Measurements from ENCODE around the gene GEMIN4. TPM values are rescaled to one million over a fixed set of nuclear protein-coding genes. Genes with fewer than 3 reads are reported as not detected.
A peak's percentile ranks its signal among the peaks of the same experiment; 100 is the strongest.

The GEMIN4 gene
- total and polyA plus RNA-seq, 2 of the 8 experiments (the other 6 are each of a cell fraction or from before 2014, with no cell fraction given), result 32.1 to 51.9 TPM

- Histone ChIP-seq H2BK12ac (ENCODE audit: low read depth, low read length) (no peak overlapping the region), H3K4me3 (ENCODE audit: extremely low read depth in 1 of 4, insufficient read depth in 2 of 4, low read depth in 3 of 4, low read length in 4 of 4) (no peak overlapping the region), H3K4me2 (ENCODE audit: insufficient read depth in 1 of 2, low read depth in 2 of 2, low read length in 2 of 2) (no peak overlapping the region), H2BK5ac (ENCODE audit: low read depth, low read length) (no peak overlapping the region), H3K18ac (ENCODE audit: extremely low read depth, low read length) (no peak overlapping the region), H3K23ac (ENCODE audit: insufficient read length) (no peak overlapping the region), H3K79me1 (ENCODE audit: low read depth, low read length) (no peaks in the 10 kb centered on the region; the same call in 1 of the 2 replicates), H3K79me2 (ENCODE audit: control insufficient read depth in 1 of 2, insufficient read depth in 2 of 2, low read length in 2 of 2) (peaks cover 0 to 10% of the 10 kb centered on the region in 2 experiments; a peak in 1 of 4 replicates), H3K14ac (ENCODE audit: insufficient read length) (no peak overlapping the region), H3K23me2 (ENCODE audit: low read depth, low read length) (no peaks in the 10 kb centered on the region), H2AFZ (ENCODE audit: low read length) (no peak overlapping the region), H3K27me3 (replicated peaks in 1 of 4; ENCODE audit: control insufficient read depth in 3 of 4, extremely low read depth in 1 of 4, insufficient read depth in 3 of 4, low read length in 3 of 4) (no peaks in the 10 kb centered on the region), H4K91ac (replicated peaks; ENCODE audit: insufficient read length, low read length) (no peak overlapping the region), H2BK120ac (replicated peaks; ENCODE audit: low read depth, low read length) (no peak overlapping the region), H3K36me3 (ENCODE audit: control insufficient read depth in 2 of 4, insufficient read depth in 4 of 4, low read length in 3 of 4) (peaks cover 4 to 9% (median 8%) of the 10 kb centered on the region in 4 experiments; a peak in 5 of 8 replicates), H3K9me3 (ENCODE audit: insufficient read depth in 2 of 2, low read depth in 1 of 2, low read length in 1 of 2) (no peaks in the 10 kb centered on the region), H2BK20ac (ENCODE audit: low read length) (no peak overlapping the region), H3K56ac (replicated peaks; ENCODE audit: insufficient read length, low read depth, low read length) (no peak overlapping the region), H3K4ac (replicated peaks; ENCODE audit: insufficient read length, low read depth, low read length) (no peak overlapping the region), H4K5ac (ENCODE audit: insufficient read length, low read depth, low read length) (no peak overlapping the region), H3K4me1 (replicated peaks in 1 of 4; ENCODE audit: control insufficient read depth in 3 of 4, insufficient read depth in 4 of 4, low read length in 3 of 4) (no peaks in the 10 kb centered on the region), H2AK5ac (ENCODE audit: low read depth, low read length) (no peak overlapping the region), H3K27ac (ENCODE audit: low read depth, low read length) (no peak overlapping the region), H2BK15ac (ENCODE audit: low read length) (no peak overlapping the region), H4K20me1 (replicated peaks in 1 of 2; ENCODE audit: control insufficient read depth in 1 of 2, insufficient read depth in 2 of 2, low read length in 2 of 2) (peaks cover 3% of the 10 kb centered on the region in 2 experiments), H4K8ac (ENCODE audit: extremely low read depth, insufficient read depth, low read length) (no peak overlapping the region), H3K9ac (replicated peaks in 1 of 4; ENCODE audit: extremely low read depth in 1 of 4, low read depth in 3 of 4, low read length in 3 of 4) (no peak overlapping the region; a peak in 1 of 7 replicates)
- CTCF ChIA-PET (ENCODE audit: partially characterized antibody), result interaction anchor here (0.6 to 7.4 kb wide), 62 partner anchors 8 to 536 kb away, joined by 3 to 79 read pairs (median 4); partner anchors contain the start of genes RFLNB and VPS53
- WGBS, 2 experiments (ENCODE audit: extremely low coverage in 1 of 2, insufficient coverage in 1 of 2, insufficient read length in 1 of 2, insufficient replicate concordance in 2 of 2, low coverage in 1 of 2, low lambda C conversion rate in 2 of 2, missing lambda C conversion rate in 1 of 2), result 30% methylated on average over 1 of the region's 1 CpG; no CpG with 5 or more reads in 1 of the 2 experiments
- FAIRE-seq (no peak), DNase-seq (ENCODE audit: low read depth in 1 of 2, low spot score in 2 of 2) (no peak)
- TF ChIP-seq SRF (IDR thresholded peaks at IDR 0.05; ENCODE audit: low read depth, low read length), result no peak
- TF ChIP-seq RAD21 (IDR thresholded peaks at IDR 0.05 in 1 of 2, conservative IDR thresholded peaks at IDR 0.05 in 1 of 2; ENCODE audit: low read depth in 2 of 2, low read length in 2 of 2), result peak in 1 of 2 experiments; percentile 68; a peak in 3 of 4 replicates
- TF ChIP-seq EGR1 (IDR thresholded peaks at IDR 0.05; ENCODE audit: borderline replicate concordance, low read depth, low read length), result no peak
- TF ChIP-seq KDM1A (IDR thresholded peaks at IDR 0.05; ENCODE audit: borderline replicate concordance, low read length), result no peak
- no peak for TF ChIP-seq KDM4A (IDR thresholded peaks at IDR 0.05; ENCODE audit: low read depth, low read length, severe bottlenecking)
- no peak for TF ChIP-seq RXRA (IDR thresholded peaks at IDR 0.05; ENCODE audit: insufficient read depth, low read depth, low read length)
- no peak for TF ChIP-seq SUZ12 (IDR thresholded peaks at IDR 0.05; ENCODE audit: low read length)
- TF ChIP-seq CTCF (IDR thresholded peaks at IDR 0.05; ENCODE audit: control extremely low read depth in 1 of 3, insufficient read depth in 1 of 3, low read depth in 1 of 3, low read length in 3 of 3), result peak in 2 of 3 experiments; percentile 8 to 25; a peak in 2 of 4 replicates
- POLR2A ChIA-PET (ENCODE audit: partially characterized antibody), result interaction anchor here (0.6 to 1.9 kb wide), 2 partner anchors 18 to 33 kb away, joined by 3 to 4 read pairs; no protein-coding TSS in a partner anchor
Observed at GRCh38 chr17:700504-701094, 51.5 kb downstream of the GEMIN4 start.
